HCEC 1CT (cell line): Measurements from ENCODE around the gene SYT4.
A peak's percentile ranks its signal among the peaks of the same experiment; 100 is the strongest.
"Not testable (repeated sequence)": the region's sequence is repeated elsewhere in the genome, so short reads cannot be mapped to it uniquely, and the experiment has no call there.

Experiments
- DNase-seq: peaks from one replicate; pipeline ENCODE4 v3.0.0-alpha.2; 2017

Gene SYT4, protein sequence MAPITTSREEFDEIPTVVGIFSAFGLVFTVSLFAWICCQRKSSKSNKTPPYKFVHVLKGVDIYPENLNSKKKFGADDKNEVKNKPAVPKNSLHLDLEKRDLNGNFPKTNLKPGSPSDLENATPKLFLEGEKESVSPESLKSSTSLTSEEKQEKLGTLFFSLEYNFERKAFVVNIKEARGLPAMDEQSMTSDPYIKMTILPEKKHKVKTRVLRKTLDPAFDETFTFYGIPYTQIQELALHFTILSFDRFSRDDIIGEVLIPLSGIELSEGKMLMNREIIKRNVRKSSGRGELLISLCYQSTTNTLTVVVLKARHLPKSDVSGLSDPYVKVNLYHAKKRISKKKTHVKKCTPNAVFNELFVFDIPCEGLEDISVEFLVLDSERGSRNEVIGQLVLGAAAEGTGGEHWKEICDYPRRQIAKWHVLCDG

DNA sequence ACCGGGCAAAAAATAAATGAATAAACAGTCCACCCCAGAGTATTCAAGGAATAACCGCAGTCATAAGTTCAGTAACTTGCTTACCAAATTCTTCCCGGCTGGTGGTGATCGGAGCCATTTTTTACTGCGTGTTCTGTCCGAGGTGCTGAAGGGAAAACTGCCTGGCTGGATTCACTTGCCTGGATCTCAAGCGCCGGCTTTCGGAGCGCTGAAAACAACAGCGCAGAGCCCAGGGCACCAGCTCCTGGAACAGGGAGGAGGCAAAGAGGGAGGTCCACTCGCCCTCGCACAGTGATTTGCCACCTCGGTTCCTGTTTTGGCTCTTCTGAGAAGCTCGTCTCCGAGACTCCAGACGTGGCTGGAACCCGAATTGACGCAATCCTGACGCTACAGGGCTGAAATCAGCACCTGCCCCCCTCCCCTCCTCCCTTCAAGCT is at the start of gene SYT4:
TSS of gene SYT4 (minus strand) at position 327 of the 437 bp plus-strand sequence. CDS start at position 118, 209 bp downstream.
- peak; percentile 12 for DNase-seq

DNA sequence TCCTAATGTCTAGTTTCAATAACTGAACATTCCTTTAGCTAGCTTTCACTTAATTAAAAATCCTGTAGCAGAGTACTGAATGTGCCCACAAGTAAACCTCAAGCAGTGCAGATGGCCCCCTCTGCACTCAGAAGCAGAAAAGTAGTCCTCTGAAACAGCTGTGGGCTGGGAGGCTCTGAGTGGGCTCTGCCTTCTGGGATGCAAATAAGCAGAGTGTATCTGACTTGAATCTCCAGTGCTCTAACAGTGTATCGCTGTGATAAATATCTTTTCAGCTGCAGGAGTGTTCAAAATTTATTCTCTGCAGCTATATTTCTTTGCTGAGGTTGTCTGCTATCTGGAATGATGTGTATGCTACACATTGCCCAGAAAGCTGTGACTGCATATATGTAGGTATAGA is 44.8 kb upstream of the SYT4 start:
- no peak for DNase-seq

DNA sequence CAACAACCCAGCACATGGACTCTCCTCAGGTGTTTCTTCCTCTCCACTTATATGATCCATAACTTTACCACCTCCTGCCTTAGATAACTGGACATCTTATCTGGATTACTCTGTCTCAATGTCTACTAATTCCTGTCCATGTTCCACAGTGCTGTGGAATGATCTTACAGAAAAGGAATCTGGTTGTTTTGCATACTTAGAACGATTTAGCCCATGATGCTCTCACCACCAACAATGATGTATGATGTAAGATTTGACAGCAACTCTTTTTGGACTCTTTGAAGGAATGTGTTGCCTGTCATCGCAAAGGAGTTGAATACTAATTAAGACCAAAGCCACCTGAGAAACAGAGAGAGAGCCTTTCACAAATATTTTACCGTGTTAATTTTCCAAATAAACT is 37.7 kb upstream of the SYT4 start:
- peak; percentile 4 for DNase-seq

DNA sequence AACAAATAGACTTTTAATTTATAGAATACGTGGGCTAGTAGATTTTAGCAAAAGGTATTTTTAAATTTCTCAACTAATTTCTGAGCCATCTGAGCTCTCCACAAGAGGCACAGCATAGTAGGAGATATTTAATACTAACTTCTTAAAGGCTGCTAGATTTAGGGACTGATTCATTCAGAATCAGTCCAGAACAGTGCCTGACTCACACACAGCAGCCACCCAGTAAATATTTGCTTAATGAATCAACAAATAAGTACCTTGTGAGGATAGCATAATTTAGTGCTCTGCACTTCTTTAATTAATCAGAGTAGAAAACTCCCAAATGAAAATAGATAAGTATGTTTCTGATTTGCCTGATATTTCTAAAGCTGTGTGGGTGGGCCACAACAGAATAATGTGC is 35.6 kb upstream of the SYT4 start:
- peak; percentile 59 for DNase-seq

DNA sequence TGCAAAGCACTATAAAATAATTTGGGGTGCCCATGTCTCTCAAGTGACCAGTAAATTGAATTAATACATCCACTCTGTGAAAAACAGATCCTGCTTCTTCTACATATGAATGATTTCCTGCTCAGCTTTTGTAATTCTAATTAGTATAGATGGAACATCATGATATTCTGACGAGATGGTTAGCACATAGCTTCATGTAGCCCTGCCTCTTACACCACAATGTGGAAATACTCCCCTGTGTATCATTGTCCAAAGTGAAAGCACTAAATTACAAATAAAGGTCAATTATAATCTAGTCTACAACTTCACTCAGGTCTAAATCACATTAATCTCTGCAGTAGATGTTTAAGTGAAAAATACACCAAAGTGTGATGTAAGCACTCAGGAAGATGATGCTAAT is 32.9 kb upstream of the SYT4 start:
- no peak for DNase-seq

DNA sequence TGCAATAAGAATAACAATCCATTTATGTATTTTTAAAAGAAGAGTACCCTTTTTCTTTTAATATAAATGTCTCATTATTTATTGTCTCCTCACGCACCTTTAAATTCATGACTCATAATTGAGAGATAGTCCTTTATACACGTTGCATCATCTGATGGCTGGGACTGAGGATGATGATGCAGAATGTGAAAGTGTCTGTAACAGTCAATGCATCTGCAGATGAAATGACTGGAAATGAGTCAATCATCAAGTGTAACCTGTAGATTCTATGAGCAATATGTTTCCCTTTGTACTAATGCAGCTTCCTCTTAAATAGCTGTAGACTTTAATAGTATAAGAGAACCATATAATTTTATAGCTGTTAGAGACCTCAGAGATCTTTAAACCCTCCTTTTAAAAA is 26.1 kb upstream of the SYT4 start:
- DNase-seq: peak; percentile 10

DNA sequence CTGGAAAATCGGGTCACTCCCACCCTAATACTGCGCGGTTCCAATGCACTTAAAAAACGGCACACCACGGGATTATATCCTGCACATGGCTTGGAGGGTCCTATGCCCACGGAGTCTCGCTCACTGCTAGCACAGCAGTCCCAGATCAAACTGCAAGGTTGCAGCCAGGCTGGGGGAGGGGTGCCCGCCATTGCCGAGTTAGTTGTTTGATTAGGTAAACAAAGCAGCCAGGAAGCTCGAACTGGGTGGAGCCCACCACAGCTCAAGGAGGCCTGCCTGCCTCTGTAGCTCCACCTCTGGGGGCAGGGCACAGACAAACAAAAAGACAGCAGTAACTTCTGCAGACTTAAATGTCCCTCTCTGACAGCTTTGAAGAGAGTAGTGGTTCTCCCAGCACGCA is 8.9 kb upstream of the SYT4 start:
- not testable (repeated sequence) for DNase-seq

DNA sequence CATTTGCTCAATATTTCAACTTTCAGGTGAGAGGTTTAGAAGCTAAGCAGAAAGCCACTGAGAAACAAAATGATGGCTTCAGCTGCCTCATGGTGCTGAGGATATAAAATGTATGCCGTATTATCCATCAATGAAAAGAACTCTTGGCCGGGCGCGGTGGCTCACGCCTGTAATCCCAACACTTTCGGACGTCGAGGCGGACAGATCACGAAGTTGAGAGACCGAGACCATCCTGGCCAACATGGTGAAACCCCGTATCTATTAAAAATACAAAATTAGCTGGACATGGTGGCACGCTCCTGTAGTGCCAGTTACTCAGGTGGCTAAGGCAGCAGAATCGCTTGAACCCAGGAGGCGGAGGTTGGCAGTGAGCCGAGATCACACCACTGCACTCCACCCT is 6.0 kb upstream of the SYT4 start:
- DNase-seq: no peak

DNA sequence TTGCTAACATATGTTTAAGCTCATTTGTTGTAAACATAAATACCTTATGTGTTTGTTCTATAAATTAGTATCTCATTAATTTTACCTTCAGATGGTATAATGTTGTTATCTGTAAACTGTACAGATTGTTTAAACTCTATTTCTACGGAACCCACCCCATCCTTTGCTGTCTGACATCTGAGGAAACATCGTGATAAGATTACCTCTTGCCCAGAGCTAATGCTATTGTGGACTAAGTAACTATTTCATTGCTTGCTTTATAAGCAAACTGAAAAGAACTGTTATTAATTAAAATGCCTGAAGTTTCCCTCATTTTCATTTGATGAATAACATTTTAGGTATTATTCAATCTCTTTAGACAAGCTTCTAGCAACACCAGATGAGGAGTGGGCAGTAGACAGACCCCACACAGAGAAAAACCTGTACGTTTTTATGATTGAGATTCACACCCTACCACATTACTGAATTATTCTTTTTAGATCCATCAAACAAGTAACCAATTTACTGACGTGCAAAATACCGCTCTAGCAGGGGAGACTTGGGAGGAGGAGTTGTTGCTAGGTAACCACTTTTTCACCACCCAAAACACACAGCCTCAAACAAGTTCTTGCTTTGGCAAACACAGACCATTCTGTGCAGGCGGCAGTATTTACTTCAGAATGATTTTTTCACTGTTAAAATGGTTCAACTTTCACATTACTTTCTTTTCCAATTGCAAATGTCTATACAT is 1.9 kb upstream of the SYT4 start:
- no peak for DNase-seq

DNA sequence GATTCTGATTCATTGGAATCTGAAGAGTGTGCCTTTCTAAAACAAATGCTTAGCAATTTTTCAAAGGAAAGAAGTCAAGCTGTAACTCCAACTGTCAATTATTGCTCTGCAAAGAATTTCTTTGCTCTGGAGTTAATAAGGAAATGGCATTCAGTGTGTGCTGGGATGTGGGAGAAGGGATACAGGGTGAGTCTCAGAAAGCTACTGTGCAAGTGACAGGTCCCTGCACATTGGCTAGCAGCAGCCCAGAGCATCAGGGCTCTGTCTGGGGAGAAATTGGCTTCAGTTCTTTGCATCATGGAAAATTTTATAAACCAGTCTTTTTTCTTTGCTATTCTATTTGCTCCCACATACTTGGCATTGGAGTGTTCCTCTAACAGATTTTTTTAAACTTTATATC is 1.1 kb upstream of the SYT4 start:
- no peak for DNase-seq

DNA sequence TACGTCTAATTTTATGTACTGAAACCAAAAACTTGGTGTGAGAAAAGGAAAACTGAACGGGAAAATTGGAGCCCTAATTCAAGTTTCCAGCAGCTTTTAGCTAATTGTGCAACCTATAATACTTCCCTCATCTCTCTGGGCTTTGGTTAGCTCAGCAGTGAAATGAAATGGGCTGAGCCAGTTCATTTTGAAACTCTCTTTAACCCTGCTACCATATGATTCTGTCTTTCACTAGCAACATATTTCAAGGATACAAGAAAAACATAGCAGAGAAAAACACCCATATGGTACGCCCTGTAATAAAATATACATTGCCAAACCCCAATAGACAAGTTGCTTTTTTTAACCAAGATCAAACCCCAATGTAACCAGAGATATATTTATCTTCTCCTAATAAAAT is 799 bp downstream of the SYT4 start:
- no peak for DNase-seq

DNA sequence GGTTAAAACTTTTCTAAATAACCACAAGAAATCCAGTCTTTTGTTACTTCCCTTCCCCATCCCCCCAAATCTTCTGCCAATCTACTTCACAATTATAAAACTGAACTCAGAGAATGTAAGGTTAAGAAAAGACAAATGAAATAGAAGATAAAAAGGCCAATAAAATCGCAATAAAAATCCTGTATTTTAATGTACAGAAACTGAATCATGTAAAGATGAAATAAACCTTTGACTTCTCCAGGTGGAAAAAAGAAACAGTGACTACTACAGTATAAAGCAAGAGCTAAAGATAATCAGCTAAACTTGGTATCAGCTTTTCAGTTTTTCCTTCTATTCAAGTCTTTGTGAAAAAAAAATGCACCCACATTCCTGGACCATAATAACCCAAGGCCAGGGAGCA is 1.7 kb downstream of the SYT4 start:
- DNase-seq: no peak

DNA sequence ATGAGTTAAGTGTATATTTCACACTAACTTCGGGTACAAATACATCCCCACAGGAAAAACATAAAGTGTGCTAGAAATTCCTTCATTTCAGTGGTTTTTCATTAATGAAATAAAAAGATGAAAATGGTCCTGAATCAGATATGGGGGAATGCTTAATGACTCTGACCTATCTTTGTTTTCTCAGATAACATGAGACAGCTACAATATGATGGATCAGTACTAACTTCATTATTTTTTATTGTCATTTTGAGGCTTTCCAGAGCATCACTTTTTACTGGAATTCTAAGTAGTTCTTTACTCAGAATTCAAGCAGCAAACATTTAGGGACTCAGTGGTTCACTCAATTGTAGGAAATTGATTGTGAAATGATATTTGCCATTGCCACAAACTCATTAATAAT is 2.8 kb downstream of the SYT4 start:
- no peak for DNase-seq

DNA sequence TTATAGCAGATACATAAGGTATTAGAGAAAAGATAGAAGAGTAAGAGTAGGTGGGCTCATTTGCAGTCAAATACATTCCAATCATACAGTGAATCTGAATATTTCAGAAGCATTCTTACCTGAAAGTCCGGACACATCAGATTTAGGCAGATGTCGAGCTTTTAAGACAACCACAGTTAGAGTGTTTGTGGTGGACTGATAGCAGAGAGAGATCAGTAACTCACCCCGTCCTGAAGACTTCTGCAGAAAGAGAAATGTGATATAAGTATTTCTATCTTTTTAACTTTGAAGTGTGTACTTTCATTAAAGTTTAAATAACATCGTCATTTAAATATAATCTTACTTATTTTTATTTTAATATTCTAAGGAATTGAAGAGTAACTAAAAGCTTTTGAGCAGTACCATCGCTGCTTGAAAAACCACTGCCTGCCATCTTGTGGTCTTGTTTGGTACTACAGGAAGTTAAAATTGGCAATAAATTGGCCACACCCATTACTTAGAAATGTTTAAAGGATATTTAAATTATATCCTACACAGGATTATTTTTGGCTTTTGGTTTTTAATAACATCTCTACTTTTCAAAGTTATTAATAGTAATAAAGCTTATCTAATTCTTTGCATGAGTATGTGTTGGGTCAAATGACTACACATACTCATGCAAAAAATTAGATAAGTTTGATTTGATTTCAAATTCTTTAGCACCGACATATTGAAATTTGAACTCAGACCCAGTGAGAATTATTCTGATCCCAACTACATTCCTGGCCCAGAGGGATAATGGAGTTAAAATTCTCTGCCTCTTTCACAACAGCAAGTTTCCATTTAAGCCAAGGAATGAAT is 5.5 kb downstream of the SYT4 start:
- DNase-seq: peak; percentile 23

DNA sequence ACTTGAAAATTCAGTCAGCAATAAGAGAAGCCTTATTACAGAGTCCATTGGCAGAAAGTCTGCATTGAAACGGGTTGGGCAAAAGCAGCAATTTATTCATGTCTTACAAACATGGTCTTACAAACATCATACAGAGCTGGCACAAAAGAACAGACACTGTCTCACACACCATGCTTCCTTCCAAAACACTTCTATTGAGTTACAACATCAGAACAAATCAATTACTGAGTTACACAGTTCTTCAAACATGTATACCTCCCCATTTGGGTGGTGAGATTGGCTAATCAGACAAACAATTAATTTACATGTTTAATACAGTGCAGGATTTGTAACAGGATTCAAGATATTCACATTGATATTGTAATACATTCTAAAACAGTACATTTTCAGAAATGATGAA is 9.5 kb downstream of the SYT4 start:
- no peak for DNase-seq

DNA sequence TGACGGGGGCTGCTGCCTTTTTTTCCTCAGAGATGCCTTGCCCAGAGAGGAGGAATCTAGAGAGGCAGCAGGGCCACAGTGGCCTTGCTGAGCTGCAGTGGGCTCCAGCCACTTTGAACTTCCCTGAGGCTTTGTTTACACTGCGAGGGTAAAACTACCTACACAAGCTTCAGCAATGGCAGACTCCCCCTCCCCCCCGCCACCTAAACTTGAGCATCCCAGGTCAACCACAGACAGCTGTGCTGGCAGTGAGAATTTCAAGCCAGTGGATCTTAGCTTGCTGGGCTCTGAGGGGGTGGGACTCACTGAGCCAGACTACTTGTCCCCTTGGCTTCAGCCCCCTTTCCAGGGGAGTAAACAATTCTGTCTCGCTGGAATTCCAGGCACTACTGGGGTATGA is 11.8 kb downstream of the SYT4 start:
- DNase-seq: no peak

DNA sequence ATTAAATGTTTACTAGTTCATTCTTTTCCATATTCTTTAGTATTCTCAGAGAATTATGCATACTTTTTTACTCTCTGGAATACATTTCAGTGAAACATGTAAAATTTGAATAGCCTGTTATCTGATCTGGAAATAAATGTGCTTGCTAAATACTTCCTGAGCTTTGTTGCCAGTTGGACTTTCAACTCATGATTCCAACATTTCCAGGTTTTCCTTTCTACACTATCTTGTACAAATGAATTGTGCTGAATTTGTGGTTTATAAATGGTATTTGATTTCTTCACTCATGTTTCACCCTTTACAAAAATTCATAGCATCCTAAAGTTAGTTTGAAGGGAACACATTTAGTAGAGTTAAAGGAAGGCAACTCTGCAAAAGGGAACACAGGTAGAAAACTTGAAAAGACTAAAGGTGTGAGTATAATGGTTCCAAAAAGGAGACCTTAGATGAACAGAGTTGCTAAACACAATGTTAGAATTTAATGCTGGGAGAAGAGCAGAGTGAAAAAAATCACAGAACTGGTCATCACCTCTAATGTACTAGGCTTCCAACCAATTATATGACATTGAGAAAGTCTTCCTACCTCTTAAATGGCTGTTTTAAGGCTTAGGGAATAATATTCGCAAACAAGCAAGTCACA is 28.6 kb downstream of the SYT4 start:
- no peak for DNase-seq

DNA sequence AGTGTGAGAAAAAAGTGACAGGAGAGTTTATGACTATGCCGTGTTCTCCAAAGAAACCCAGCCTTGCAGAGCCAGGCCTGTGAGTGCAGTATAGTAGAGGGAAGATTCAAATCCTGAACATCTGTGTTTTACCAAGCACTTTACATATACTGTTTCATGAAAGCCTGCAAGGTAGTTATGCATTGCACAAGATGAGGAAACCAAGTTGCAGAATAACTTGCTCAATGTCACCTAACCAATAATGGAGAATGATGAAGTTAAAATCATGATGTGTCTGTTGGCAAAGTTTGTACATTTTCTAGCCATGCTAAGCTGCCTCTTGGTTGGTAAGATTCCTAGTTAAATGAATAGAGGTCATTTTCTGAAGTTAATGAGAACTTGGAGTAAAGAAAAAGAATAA is 29.3 kb downstream of the SYT4 start:
- DNase-seq: no peak

DNA sequence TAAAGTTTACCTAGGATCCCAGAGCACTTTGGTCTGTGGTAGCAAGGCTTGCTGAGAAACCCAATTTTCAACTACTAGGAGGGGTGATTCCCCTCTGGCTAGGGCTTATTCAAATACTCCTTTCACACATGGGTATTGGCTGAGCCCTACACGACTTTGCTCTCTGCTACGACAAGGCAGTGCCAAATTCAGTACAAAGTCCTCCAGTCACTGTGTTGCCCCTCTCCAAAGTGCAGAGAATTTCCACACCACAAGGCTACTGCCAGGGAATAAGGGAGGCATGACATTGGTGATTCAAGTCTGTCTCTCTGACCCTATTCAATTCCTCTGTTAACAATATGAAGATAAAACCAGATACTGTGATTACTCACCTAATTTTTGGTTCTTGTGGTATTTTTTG is 38.9 kb downstream of the SYT4 start:
- no peak for DNase-seq

DNA sequence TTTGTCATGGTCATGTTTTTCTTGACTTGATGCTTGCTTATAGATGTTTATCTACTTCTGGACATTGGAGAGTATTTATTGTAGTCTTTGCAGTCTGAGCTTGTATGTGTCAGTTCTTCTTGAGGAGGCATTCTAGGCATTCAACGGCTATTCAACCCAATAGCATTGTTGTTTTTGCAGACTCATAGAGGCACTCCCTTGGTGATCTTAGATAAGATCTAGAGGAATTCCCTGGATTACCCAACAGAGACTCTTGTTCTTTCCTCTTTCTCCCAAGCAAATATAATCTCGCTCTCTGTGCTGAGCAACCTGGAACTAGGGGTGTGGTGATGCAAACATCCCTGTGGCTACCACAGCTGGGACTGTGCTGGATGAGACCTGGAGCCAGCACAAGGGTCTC is 40.4 kb downstream of the SYT4 start:
- no peak for DNase-seq

DNA sequence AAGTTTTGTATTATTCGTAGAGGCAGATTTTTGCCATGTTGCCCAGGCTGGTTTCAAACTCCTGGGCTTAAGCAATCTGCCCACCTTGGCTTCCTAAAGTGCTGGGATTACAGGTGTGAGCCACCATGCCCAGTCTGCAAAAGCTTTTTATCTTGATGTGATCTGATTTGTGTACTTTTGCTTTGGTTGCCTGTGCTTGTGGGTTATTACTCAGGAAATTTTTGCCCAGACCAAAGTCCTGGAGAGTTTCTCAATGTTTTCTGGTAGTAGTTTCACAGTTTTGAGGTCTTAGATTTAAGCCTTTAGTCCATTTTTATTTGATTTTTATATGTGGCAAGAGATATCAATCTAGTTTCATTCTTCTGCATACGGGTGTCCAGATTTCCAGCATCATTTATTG is 42.4 kb downstream of the SYT4 start:
- DNase-seq: no peak

DNA sequence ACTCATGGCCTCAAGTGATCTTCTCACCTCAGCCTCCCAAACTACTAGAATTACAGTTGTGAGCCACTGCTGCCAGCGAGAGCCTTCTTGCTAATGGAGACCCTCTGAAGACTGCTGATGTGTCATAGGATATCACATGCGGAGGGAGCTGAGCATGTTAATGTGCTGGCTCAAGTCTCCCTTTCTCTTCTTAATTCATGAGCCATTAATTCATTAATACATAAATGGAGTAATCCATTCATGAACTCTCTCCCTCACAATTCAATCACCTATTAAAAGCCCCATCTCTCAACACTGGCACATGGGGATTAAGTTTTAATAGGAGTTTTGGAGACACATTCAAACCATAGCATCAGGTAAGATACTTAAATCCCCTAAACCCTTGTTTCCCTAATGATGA is 54.8 kb downstream of the SYT4 start:
- DNase-seq: no peak

DNA sequence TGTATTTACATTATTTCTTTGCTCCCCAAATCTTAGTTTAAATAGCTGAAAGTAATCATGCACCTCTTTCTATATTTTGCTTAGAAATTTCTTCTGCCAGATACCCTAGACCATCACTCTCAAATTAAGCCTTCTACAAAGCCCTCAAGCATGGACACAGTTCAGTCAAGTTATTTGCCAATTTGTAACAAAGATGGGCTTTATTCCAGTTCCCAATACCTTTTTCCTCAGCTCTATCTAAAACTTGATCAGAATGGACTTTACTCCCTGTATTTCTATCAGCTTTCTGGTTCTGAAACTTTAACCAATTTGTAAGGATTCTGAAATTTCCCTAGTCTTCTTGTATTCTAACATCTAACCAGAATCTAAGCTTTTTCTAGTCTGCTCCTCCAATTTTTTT is 56.6 kb downstream of the SYT4 start:
- no peak for DNase-seq
